CD4-positive, alpha-beta T cell treated with Interleukin-2 at 100 ng/mL for 4 hours (primary cell): ENCODE data around the gene RPN2.

ENCODE experiments used
- DNase-seq: peaks from one replicate; pipeline ENCODE4 v3.0.0-alpha.2; 2020; ENCODE audit warnings: low spot score

Gene RPN2

GRCh38 chr20:37243076-37243936 lies 64.2 kb downstream of the RPN2 start:
- DNase-seq, result no peak

GRCh38 chr20:37243937-37244571 lies 64.9 kb downstream of the RPN2 start:
- no peak for DNase-seq

GRCh38 chr20:37244572-37244957 lies 65.4 kb downstream of the RPN2 start:
- DNase-seq, result no peak

GRCh38 chr20:37245216-37246150 lies 66.4 kb downstream of the RPN2 start:
- DNase-seq, result no peak

- DNase-seq, result no peak
Observed at GRCh38 chr20:37246736-37247135, 67.6 kb downstream of the RPN2 start.

GRCh38 chr20:37247547-37247946 lies 68.4 kb downstream of the RPN2 start:
- DNase-seq, result no peak

GRCh38 chr20:37249304-37249703 lies 70.2 kb downstream of the RPN2 start:
- DNase-seq, result no peak

- DNase-seq, result no peak
Observed at GRCh38 chr20:37251825-37252477, 72.8 kb downstream of the RPN2 start.

GRCh38 chr20:37253087-37253486 lies 74.0 kb downstream of the RPN2 start:
- no peak for DNase-seq

GRCh38 chr20:37254114-37254878 lies 75.2 kb downstream of the RPN2 start:
- no peak for DNase-seq

- no peak for DNase-seq
Observed at GRCh38 chr20:37256286-37256685, 77.2 kb downstream of the RPN2 start.

GRCh38 chr20:37257530-37257929 lies 78.4 kb downstream of the RPN2 start:
- no peak for DNase-seq

- no peak for DNase-seq
Observed at GRCh38 chr20:37257988-37258387, 78.9 kb downstream of the RPN2 start.

GRCh38 chr20:37259031-37259430 lies 79.9 kb downstream of the RPN2 start:
- DNase-seq, result no peak

- DNase-seq, result no peak
Observed at GRCh38 chr20:37259865-37260264, 80.7 kb downstream of the RPN2 start.

GRCh38 chr20:37260923-37261322 lies 81.8 kb downstream of the RPN2 start:
- no peak for DNase-seq

- no peak for DNase-seq
Observed at GRCh38 chr20:37261714-37262113, 82.6 kb downstream of the RPN2 start, which contains the start of gene GHRH. TSS of gene GHRH (minus strand) at chr20:37261814. CDS start at chr20:37256889, 4,925 bp downstream.

GRCh38 chr20:37262505-37262904 lies 83.4 kb downstream of the RPN2 start:
- DNase-seq, result no peak

GRCh38 chr20:37263686-37264085 lies 84.6 kb downstream of the RPN2 start:
- DNase-seq, result no peak

- no peak for DNase-seq
Observed at GRCh38 chr20:37265152-37265551, 86.0 kb downstream of the RPN2 start.
